ENCODE data around the gene SLC35F1.

DNA sequence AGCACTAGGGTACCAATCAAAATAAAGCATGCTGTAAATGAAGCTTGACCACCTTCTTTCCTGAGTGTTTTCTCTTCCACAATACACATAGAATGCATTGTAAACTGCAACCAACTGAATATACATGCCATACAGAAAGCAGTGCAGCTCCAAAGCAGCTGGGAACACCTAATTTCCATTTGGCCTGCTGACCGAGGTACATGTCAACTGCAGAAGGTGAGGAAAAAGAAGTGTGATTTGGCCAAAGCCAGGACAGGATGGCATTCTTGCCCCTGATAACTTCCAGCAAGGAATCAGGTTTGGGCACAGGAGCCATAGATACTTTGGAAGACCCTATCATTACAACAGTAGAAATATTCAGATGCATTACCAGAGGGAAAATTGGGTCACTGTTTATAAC, 258.4 kb downstream of the SLC35F1 start:
- TF ChIP-seq, protein P1, sequence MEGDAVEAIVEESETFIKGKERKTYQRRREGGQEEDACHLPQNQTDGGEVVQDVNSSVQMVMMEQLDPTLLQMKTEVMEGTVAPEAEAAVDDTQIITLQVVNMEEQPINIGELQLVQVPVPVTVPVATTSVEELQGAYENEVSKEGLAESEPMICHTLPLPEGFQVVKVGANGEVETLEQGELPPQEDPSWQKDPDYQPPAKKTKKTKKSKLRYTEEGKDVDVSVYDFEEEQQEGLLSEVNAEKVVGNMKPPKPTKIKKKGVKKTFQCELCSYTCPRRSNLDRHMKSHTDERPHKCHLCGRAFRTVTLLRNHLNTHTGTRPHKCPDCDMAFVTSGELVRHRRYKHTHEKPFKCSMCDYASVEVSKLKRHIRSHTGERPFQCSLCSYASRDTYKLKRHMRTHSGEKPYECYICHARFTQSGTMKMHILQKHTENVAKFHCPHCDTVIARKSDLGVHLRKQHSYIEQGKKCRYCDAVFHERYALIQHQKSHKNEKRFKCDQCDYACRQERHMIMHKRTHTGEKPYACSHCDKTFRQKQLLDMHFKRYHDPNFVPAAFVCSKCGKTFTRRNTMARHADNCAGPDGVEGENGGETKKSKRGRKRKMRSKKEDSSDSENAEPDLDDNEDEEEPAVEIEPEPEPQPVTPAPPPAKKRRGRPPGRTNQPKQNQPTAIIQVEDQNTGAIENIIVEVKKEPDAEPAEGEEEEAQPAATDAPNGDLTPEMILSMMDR (IDR thresholded peaks at IDR 0.05), result no peak
- TF ChIP-seq POLR2A (IDR thresholded peaks at IDR 0.05), result no peak
